HG03196 (cell line): ENCODE data around the gene POLD2.

ENCODE experiments used
- ATAC-seq: cut with Tn5 transposase; IDR thresholded peaks from one replicate; pipeline ENCODE4 v1.9.1; 2021; ENCODE audit not compliant: unreplicated experiment

Gene POLD2

DNA sequence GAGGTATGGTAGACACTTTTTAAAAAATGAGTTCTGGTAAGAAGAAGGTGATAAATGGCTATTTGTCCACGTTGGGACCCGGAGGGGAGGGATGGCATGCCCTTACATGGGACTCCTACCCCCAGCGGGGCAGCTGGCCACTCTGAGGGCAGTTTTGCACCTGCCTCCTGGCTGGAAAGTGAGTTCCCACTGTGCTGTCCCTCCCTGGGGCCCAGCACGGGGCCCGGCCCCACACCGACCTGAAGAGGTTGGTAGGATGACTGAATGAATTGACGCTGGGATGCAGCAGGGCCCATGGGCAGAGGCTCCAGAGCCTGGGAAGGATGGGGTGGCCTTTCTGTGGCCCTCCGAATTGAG is 19.8 kb downstream of the POLD2 start:
- no peak for ATAC-seq

DNA sequence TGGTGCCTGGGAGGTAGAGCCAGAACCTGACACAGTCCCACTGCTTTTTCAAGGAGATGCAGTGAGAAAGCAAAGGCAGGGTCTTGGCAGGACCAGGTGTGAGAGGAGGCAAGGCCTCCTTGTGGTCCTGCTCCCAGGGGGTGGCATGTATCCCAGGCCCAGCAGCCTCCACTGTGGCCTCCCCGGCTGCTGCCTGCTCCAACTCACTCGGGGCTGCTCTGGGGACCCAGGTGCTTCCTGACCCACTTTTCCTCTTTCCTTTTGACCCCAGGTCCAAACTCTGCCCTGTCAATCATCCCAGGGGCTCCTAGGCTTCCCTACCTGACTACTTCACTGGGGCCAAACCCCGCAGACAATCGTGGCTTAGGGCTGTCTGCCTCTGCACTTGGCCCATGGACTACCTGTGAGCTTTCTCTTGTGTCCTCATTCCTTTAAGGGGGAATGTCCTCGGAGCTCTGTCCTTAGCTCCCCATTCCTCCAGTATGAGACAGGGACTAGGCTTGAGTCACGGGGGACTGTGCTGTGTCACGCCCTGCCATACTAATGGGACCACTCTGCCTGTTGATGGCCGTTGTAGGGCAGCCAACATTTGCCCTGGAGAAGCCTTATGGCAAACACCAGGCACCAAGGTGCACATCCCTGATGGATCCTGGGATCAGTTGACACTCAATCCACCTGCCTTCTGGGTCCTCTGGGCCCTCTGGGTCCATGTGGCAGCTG is 20.3 kb downstream of the POLD2 start:
- no peak for ATAC-seq

DNA sequence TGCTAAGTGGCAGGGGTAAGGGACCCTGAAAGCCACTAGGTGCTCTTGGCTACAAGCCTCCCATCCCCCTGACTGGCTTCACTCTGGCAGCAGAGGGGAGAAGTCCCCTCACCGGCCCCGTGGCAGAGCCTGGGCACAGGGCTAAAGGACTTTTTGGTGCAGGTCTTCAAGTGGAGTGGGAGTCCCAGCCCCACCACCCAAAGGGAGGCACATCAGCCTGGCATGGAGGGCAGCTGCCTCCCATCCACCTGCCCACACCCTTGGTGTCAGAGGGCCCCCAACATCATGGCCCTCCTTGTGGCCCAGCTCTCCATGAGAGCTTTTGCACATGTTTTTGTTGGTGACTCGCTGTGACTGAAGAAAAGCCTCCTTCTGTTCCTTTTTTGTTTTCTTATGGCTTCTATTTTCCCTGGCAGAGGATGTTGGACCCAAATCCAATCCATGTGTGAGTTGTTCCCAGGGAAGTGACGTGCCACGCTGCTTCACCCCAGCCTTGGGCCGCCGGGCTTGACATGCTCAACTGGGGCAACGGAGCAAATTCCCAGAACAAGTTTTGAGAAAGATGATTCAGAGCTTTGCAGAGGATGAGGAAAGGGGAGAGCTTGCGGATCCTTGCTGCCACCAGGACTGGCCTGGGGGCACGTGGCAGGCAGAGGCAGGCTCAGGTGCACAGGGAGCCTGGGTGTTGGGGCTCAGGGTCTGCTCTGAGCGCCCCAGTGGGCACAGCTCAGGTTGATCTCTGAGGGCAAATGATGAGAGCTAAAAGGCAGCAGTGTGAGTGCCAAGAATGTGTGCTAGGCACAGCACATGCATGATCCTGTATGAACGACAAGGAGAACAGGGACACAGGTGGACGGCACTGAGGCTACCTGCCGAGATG is 21.1 kb downstream of the POLD2 start:
- ATAC-seq = no peak

DNA sequence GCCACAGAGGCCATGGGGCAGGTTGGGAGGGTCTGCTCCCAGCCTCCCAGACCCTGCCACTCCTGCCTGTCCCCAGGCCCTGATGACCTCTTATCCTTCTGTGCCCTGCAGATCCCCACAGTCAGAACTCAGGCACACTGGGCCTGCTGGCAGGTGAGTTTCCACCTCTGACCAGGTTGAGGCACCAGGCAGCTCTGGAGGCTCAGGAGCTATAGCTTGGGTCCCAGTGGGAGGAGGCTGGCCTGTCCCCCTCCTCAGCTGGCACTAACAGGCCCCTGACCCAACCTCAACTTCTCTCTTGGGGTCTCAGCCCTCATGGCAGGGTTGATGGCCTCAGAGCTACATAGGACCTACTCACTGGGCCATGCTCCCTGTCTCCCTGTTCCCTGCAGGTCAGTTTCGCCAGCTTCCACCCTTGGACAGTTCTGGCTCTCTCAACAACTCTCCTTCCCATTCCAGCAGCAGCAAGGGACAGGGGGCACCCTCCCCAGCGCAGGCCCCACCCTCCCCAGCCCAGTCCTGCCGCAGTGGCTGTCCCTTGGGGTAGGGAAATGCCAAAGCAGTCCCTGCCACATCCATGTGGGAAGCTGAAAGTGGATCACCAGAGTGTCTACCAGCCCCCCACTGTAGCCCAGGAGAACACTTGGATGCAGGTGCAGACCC is 21.9 kb downstream of the POLD2 start:
- ATAC-seq = no peak

DNA sequence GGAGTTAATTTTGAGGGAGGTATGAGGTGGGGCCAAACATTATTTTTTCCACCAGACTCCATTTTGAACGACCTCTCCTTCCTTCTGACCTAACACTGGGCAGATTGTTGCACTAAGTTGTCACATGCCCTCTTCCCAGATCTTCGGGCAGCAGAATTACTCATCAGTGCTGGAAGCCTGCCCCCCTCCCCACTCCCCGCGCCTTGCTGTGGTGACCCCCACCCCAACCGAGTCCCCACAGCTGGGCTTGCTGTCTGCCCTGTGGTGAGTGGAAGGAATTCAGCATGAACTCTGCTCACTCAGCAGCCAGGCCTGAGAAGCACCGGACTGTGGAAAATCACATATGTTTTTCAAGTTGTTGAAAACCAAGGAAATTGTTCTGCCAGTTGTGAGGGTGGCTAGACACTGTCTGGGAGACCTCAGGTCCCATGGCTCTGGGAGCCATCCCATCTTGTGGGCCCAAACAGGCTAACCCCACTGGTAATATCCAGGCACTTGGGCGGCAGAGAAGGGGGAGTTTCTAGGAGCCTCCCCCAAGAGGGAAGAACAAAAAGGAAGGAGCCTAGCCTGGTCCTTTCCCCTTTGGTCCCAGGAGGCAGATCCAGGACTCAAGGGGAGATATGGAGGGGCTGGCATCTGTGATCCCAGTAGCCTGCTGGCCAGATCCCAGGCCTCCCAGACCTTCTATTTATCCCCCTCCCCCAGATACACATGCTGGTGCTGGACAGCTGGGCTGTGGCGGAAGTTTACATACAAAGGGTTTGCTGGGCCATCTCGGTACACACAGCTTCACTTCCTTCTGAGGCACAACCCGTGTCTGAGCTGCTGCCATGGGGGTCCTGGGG is 22.7 kb downstream of the POLD2 start:
- ATAC-seq = no peak

DNA sequence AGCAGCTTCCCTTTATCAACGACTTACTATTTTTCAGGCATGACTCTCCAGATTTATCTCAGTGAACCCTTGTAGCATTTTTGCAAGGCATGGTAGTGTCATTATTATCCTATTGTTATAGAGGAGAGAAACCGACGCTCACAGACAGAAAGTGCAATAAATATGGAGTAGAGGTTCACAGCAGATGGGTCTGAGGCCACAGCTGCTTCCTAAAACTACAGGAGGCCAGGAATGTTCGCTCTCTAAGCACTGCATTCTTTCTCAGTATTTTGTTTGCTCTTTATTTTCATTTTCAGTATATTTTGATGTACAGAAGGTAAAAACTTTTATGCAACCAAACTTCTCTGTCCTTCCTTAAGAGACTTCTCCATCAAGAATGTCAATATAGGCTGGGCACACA is 23.7 kb downstream of the POLD2 start:
- no peak for ATAC-seq

DNA sequence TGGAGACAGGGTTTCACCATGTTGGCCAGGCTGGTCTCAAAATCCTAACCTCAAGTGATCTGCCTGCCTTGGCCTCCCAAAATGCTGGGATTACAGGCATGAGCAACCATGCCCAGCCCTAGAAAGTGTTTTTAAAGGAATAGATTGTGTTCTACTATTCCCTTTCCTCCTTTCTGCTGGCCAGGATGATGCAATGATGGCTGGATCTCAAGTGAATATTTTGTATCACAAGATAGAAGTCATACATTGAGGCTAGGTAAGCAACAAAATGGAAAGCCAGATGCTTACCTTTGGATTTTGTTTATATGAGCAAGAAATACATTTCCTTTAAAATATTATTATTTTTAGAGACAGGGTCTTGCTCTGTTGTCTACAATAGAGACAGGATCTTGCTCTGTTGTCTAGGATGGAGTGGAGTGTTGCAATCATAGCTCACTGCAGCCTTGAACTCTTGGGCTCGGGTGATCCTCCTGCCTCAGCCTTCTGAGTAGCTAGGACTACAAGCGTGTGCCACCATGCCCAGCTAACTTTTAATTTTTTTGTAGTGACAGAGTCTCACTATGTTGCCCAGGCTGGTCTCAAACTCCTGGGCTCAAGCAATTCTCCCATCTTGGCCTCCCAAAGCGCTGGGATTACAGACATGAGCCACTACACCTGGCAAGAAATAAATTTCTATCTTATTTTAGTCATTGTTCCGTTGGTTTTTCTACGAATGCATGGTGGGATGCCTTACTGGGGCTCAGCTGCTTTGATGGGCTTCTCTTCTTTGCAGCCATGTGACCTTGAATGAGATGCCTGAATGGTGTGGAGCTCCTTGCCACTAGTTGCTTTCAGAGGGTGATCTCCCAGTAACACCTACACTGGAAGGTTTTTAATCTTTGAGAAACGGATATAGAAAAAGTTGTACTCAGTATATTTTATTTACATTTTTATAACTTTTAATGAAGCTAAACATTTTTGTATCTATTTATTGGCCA is 25.0 kb downstream of the POLD2 start:
- no peak for ATAC-seq

DNA sequence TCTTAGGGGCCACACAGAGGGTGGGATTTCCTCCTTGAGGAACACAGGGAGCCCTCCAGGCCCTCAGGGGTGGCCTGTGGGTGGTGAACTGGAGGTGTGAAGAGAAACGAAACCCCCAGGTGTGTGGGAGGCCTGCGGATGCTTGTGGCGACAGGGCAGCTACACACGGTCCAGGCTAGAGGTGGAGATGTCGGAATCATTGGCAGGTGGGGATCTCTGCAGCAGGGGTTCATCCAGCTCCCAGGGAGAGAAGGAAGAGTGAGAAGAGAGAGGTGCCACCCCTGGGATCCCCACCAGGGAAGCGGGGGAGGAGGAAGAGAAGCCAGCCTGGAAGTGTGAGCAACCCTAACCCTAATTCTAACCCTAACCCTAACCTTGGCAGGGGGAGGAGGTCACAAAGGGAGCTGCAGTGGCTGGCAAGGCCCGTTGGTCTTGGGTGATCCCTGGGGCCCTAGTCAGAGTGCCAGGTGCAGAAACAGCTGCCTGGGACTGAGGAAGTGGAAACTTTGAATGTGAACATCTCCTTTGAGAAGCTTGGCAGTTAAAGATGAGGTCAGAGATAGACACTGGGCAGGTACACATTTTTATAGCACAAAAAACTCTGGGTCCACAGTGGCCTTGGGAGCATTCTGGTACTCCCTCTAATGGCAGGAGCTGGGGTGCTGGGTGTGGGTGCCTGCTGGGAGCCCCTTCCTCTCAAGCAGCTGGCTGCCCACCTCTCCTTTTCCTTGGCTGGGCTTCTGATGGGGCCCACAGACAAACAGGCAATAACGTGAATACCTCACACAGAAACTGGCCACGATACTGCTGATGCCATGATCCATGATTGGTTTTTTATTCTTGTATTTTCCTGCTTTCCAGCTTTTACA is 26.1 kb downstream of the POLD2 start:
- ATAC-seq = peak; percentile 47

DNA sequence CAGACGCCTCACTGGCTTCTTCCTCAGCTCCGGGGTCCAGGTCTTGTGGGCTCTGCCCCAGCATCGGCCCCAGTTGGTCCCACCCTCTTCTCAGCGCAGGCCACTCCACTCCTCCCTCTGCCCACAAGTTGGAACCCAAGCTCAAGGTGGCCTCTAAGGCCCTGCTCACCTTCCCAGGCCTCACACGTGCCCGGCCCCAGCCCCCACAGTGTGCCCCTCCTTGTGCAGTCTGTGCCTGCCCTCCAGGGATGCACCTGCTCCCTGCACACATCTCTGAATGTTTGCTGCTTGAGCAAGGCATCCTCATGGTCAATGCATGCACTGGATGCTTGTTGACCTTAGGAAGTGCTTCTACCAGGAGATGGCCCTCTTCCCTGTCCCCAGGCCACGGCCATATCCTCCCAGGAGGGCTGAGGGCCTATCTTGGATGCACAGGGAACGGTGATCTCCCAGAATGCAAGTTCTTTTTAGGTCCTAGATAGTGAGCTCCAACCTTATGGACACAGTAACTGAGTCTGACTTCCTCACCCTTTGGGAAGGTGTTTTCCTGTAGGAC is 26.9 kb downstream of the POLD2 start:
- no peak for ATAC-seq

DNA sequence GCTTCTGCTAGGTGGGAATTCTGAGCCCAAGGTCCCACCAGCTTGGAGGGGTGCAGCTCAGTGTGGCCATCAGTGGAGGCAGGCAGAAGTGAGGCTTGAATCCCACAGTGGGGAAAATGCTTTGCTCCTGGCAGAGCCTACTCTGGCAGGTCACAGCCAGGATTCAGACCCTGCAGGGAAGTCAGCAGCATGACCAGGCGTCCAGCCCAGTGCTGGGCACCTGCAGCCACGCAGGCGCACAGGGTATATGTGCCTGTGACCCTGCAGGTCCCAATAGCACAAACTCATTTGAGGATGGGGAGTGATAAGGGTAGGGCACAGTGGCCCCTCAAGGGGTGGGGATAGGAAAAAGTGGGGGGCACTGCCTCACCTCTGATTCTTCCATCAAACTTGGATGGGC is 27.6 kb downstream of the POLD2 start:
- no peak for ATAC-seq

DNA sequence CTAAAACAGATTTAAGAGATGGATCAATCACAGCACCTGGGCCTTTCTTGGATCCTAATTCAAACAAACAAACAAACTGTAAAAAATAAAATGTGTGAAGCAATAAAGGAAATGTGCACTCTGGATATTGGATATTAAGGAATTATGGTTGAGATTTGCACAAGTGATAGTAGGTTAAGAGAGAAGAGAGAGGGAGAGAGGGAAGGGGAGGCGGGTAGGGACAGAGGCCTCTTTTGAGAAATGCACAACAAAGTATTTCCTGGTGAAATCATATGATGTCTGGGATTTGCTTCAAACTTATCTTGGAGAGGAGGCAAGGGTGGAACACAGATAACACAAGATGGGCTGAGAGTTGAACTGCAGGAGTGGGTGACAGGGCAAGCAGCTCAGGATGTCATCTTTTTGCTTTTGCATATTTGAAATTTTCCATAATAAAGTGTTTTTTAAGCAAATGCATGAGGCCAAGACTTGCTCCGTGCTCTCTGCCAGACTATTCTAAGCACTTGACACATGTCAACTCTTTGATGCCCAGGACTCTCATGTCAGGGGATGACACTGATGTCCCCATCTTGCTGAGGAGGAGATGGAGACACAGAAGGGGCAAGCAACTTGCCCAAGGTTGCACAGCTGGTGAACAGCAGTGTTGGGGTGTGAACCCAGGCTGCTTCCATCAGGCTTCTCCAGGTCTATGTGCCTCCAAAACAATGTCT is 28.3 kb downstream of the POLD2 start:
- no peak for ATAC-seq

DNA sequence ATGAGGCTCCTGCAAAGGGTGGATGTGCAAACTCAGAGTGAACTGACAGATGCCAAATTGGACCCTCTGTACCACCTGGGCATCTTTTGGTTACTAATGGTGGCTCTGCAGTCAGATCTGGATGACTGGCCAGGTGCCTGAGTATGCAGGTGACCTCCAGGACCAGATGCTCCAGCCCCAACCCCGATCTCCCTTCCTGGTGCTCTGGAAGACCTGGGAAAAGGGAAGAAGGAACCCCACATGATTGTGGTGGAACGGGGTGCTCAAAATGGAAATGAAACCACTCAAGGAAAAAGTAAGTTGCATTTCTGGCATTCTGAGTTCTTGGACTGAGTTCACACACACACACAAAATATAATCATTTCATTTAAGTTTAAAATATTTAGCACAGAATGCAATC is 29.0 kb downstream of the POLD2 start:
- no peak for ATAC-seq

DNA sequence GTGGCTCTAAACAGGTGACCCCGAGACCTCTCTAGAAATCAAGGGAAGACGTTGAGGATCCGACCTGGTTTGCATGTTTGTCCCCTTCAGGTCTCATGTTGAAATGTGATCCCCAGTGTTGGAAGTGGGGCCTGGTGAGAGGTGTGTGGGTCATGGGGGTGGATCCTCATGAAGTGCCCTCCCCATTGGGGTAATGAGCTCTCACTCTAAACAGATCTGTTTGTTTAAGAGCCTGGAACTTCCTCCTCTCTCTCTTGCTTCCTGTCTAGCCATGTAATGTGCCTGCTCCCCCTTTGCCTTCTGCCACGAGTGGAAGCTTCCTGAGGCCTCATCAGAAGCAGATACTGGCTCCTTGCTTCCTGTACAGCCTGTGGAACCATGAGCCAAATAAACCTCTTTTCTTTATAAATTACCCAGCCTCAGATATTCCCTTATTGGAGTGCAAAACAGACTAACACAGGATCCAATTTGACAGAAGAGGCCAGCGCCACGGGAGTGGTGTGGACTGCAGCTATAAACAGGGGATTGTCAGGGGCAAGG is 30.2 kb downstream of the POLD2 start:
- no peak for ATAC-seq

DNA sequence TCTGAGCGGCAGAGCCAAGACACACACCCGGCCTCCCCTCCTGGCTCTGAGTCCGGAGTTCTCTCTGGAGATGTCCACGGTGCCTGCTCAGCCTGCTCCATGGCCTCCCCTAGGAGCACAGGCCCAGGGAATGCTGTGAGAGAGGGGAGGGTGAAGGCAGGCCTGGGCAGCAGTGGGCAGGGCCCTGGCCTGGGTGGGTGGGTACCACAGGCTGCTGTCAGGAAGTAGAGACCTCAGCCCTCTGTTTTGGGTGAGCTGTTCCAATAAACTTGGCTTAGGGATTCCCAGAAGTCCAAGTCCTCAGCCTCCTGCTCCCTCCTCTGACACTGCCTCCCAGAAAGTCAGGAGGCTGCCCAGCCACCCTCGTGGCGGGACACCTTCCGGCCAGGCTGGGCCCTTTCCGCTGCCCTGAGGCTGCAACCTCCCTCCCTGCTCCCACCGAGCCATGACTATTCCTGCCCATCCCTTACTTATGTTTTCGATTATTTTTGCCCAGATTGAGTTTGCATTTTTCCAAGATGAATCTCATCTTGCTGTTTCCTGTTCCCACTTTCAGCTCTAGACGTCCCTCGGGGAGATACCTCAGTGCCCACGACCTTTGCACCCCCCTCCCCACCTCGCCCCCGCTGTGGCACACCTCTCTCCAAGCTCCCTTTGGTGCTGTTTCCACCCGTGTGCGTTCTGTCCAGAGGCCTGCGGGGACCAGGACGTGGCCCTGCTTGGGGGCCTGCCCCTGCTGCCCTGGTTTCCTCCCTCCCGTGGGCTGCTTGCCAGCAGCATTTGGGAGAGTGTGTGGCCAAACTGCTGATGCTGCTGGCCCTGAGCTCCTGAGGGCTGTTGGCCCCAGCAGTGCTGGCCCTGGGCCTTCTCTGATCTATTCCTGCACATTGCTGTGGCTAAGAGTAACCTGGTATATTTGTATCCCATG is 35.2 kb downstream of the POLD2 start:
- no peak for ATAC-seq

DNA sequence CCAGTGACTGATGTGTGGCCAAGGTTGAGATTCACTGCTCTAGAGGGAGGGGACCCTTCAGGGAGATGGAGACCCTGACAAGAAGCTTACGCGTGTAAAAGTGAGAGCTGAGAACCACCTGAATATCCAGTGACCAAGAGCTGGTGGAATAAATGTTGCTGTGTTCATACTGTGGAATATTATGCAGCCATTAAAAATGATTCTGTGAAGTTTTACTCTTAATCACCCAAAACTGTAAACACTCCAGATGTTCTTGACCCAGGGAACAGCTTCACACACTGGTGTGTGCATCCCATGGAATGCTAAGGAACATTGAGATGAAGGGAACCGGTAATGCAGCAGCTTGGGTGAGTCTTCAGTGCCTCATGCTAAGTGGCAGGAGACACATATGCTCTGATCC is 36.7 kb downstream of the POLD2 start:
- ATAC-seq = no peak

DNA sequence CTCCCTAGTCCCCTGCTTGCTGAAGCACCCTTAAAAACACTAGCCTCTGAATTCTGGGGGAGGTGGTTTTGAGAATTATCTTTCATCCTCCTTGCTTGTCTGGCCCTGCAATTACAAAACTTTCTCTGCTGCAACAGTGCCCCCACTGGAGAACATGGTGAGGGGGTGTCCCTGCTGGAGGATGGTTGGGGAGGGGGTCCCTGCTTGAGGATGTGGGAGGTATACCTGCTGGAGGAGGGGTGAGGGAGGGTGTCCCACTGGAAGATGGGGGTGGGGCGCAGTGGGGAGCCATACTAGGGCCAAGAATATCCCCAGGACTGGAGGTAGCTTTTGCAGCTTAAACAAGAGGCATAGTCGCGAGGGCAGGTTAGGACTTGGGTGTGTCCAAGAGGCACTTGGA is 37.8 kb downstream of the POLD2 start:
- no peak for ATAC-seq

DNA sequence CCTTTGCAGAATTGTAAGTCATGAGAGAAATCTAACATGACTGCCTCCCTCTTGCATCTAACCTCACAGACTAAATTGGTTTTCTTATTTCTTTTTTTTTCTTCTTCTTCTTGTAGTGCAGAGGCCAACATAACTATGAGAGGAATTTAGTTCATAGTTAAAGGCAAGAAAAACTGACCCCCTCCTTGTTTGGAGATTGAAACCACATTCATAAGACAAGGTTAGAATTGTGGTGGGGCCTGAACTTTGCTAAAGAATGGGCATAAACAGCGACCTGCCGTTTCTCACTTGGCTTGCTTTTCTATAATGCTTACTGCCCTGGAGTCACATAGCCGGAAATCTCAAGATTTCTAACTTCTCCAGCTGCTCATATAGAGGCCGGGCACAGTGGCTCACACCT is 38.6 kb downstream of the POLD2 start:
- no peak for ATAC-seq
